Lung (tissue), 12 donors: ENCODE measurements around the gene LINC00237. TPM values are rescaled to one million over a fixed set of nuclear protein-coding genes. Genes with fewer than 3 reads are reported as not detected.

ENCODE experiments used
- ATAC-seq: fragments of 200-7000 bp; cut with Tn5 transposase; one replicate; pipeline ENCODE4 v1.9.1; 2020; ENCODE audit warnings: moderate number of reproducible peaks; ENCODE audit not compliant: insufficient read depth, low FRiP score
- DNase-seq, 3 donors: peaks; one replicate each; pipeline ENCODE4 v3.0.0-alpha.2; 2013 to 2017
- H3K27ac ChIP-seq, 2 donors: one replicate each; pipeline ENCODE4 v1.5.1; 2013; ENCODE audit warnings: mild to moderate bottlenecking in 2 of 2, moderate library complexity in 2 of 2, control low read depth in 1 of 2, inconsistent platforms in 1 of 2, low read depth in 1 of 2, low read length in 1 of 2
- H3K27me3 ChIP-seq, 3 donors: one replicate each; pipeline ENCODE4 v1.5.1; 2013; ENCODE audit warnings: low read length in 2 of 3; ENCODE audit not compliant: control insufficient read depth in 3 of 3, insufficient read depth in 3 of 3
- H3K36me3 ChIP-seq, 4 donors: one replicate each; pipeline ENCODE4 v1.5.1; 2013; ENCODE audit warnings: low read length in 4 of 4, mild to moderate bottlenecking in 1 of 4, moderate library complexity in 1 of 4; ENCODE audit not compliant: control insufficient read depth in 4 of 4, insufficient read depth in 4 of 4
- H3K4me1 ChIP-seq, 5 donors: one replicate each; pipeline ENCODE4 v1.5.1; 2013; ENCODE audit warnings: low read length in 5 of 5, mild to moderate bottlenecking in 2 of 5, moderate library complexity in 1 of 5; ENCODE audit not compliant: control insufficient read depth in 5 of 5, insufficient read depth in 5 of 5
- H3K4me3 ChIP-seq: one replicate; pipeline ENCODE4 v1.5.1; 2013; ENCODE audit warnings: mild to moderate bottlenecking, control low read depth, moderate library complexity
- H3K9ac ChIP-seq, 2 donors: one replicate each; pipeline ENCODE4 v1.5.1; 2013; ENCODE audit warnings: low read length in 2 of 2, control low read depth in 1 of 2; ENCODE audit not compliant: insufficient read depth in 1 of 2
- H3K9me3 ChIP-seq, 4 donors: one replicate each; pipeline ENCODE4 v1.5.1; 2013; ENCODE audit warnings: low read length in 3 of 4, mild to moderate bottlenecking in 1 of 4, moderate library complexity in 1 of 4; ENCODE audit not compliant: control insufficient read depth in 4 of 4, insufficient read depth in 3 of 4
- WGBS, 2 donors: extraction: QIAGEN DNeasy Blood & Tissue Kit; methylation state at CpG; one replicate each; pipeline ENCODE4 v1.1.7; 2013; 5-methylcytosine and 5-hydroxymethylcytosine counted together
- polyA plus RNA-seq, 2 donors: library from polyadenylated mRNA; stranded (reverse); fragments of 200-250 nt; gene quantifications; one replicate each; pipeline ENCODE4 v1.2.1, GENCODE V29; 2013
- total RNA-seq, 2 donors: library from RNA; depleted of rRNA in 1 of 2; stranded (reverse); fragments of >200 nt in 1 of 2; gene quantifications; one replicate each; pipeline ENCODE4 v1.2.1, GENCODE V29; 2014 to 2021
- TF ChIP-seq, protein P1 (sequence below): IDR thresholded peaks from 2 replicates; pipeline ENCODE4 v1.5.1; 2012; ENCODE audit warnings: mild to moderate bottlenecking; ENCODE audit errors: control extremely low read depth, extremely low read depth
- donor health status: control.
- donor health status: control.
- donor health status: Bipolar disorder and iron deficiency.
- donor health status: healthy.
- donor health status: DM: yes; HTN: yes; CAD: no.

Gene LINC00237
- total and polyA plus RNA-seq, 4 donors, result 0.03 TPM; not detected in 3

DNA sequence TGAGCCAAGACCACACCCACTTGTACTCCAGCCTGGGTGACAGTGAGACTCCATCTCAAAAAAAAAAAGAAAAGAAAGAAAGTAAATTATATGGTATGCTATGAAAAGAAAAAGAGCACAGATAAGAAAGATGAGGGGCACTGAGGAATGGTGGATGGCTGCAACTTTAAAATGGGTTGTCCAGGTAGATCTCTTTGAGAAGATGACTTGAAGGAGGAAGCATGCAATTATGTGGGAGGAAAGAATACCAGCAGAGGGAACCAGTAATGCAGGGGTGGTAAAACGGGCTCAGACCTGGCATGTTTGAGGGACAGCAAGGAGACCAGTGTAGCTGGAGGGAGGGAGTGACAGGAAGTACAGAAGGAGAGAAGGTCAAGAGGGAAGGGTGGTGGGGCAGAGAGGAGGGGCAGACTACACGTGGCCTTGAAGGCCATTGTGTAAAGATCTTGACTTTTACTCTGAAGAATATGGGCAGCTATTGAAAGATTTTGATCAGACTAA lies 22.3 kb downstream of the LINC00237 start:
- DNase-seq, result no peak
- WGBS, 2 donors, result 23 to 30% methylated on average over 2 of the region's 2 CpGs
- no peak for ATAC-seq
- H3K4me3 ChIP-seq, result no peak overlapping the region
- H3K9ac ChIP-seq, result no peak overlapping the region
- H3K4me1 ChIP-seq, result no peaks in the 10 kb centered on the region
- H3K9me3 ChIP-seq, result peaks cover 0 to 2% (median 0%) of the 10 kb centered on the region in 4 donors
- TF ChIP-seq, protein P1, sequence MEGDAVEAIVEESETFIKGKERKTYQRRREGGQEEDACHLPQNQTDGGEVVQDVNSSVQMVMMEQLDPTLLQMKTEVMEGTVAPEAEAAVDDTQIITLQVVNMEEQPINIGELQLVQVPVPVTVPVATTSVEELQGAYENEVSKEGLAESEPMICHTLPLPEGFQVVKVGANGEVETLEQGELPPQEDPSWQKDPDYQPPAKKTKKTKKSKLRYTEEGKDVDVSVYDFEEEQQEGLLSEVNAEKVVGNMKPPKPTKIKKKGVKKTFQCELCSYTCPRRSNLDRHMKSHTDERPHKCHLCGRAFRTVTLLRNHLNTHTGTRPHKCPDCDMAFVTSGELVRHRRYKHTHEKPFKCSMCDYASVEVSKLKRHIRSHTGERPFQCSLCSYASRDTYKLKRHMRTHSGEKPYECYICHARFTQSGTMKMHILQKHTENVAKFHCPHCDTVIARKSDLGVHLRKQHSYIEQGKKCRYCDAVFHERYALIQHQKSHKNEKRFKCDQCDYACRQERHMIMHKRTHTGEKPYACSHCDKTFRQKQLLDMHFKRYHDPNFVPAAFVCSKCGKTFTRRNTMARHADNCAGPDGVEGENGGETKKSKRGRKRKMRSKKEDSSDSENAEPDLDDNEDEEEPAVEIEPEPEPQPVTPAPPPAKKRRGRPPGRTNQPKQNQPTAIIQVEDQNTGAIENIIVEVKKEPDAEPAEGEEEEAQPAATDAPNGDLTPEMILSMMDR, result no peak
- H3K36me3 ChIP-seq, result no peaks in the 10 kb centered on the region
- H3K27me3 ChIP-seq, result peaks cover 0 to 37% (median 19%) of the 10 kb centered on the region in 3 donors
- H3K27ac ChIP-seq, result no peak overlapping the region

DNA sequence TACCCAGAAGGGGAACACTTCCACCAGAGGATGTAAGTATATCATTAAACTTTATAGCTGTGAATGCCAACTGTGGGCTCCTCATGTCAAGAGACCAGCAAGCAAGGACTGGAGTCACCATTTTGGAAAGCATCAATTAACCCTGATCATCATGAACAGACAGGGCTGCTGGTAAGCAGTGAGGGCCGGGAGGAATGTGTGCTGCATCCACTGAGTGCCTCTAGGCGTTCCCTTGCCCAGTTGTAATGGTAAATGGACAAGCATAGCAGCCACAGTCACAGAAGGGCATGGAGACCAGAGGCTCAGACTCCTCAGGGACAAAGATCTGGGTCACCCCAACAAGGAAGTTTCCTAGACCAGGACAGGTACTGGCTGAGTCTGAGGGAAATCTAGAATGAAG lies 23.6 kb downstream of the LINC00237 start:
- Histone ChIP-seq H3K27me3 (peaks cover 0 to 24% (median 15%) of the 10 kb centered on the region in 3 donors), H3K9ac (no peak overlapping the region), H3K36me3 (no peaks in the 10 kb centered on the region), H3K4me1 (no peaks in the 10 kb centered on the region), H3K27ac (no peak overlapping the region), H3K9me3 (peaks cover 0 to 2% (median 0%) of the 10 kb centered on the region in 4 donors), H3K4me3 (no peak overlapping the region)
- DNase-seq (no peak), ATAC-seq (no peak)
- 61 to 65% methylated on average over 2 of the region's 2 CpGs for WGBS, 2 donors
- TF ChIP-seq, protein P1, result no peak

DNA sequence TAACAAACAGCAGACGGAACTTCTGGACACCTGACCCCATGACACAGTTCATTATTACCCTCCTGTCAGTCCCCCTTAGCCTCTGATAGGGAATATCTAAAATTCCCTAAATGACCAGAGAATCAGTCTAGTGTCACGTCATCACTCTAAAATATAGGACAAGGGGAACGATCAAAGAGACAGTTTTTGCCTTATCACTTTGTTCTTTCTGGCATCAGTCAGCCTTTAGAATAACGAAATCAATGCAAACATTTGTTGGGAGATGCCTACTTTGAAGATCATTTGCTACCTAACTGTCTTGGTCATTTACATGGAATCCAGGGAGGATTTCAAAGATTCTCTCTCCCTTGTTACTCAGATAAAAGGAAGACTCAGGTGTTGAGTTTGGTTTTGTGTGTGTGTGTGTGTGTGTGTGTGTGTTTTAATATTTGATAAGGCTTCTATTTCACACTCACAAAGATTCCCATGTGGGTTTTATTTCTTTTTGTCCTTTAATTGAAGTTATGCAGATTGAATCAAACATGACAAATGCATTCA lies 28.3 kb downstream of the LINC00237 start:
- Histone ChIP-seq H3K27me3 (peaks cover 0 to 15% (median 9%) of the 10 kb centered on the region in 3 donors), H3K9me3 (no peaks in the 10 kb centered on the region), H3K36me3 (no peaks in the 10 kb centered on the region), H3K9ac (no peak overlapping the region), H3K4me1 (no peaks in the 10 kb centered on the region), H3K27ac (no peak overlapping the region), H3K4me3 (no peak overlapping the region)
- WGBS, 2 donors, result 51 to 73% methylated on average over 4 of the region's 4 CpGs
- ATAC-seq (no peak), DNase-seq (no peak)
- TF ChIP-seq, protein P1, result no peak

DNA sequence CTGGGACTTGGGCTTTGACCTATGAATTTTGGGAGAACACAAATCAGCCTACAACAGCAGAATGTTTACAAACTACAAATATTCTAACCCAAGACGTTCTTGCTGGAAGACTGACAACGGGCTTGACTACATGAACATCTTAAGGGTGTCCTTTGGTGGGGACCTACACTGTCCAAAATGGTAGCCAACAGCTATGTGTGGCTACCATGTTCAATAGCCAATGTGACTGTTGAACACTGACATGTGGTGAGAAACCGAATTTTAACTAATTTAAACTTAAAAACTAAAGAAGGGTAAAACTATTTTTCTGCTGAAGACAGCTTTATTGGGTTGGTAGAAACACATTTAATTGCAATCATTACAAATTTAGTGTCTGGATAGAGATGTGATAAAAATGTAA lies 30.1 kb downstream of the LINC00237 start:
- H3K27ac ChIP-seq, result no peak overlapping the region
- no peaks in the 10 kb centered on the region for H3K36me3 ChIP-seq
- TF ChIP-seq, protein P1, result no peak
- H3K27me3 ChIP-seq, result peaks cover 0 to 11% (median 4%) of the 10 kb centered on the region in 3 donors
- H3K4me1 ChIP-seq, result no peaks in the 10 kb centered on the region
- no peak overlapping the region for H3K4me3 ChIP-seq
- no peak for DNase-seq
- no peak for ATAC-seq
- no peak overlapping the region for H3K9ac ChIP-seq
- WGBS, 2 donors, result 75 to 84% methylated on average over 3 of the region's 3 CpGs
- peaks cover 0 to 3% (median 0%) of the 10 kb centered on the region in 4 donors for H3K9me3 ChIP-seq
